Esophagus muscularis mucosa (tissue), 4 donors: ENCODE data around the gene PTPRD. TPM values are rescaled to one million over a fixed set of nuclear protein-coding genes. Genes with fewer than 3 reads are reported as not detected.

Source experiments
- DNase-seq: peaks from one replicate; pipeline ENCODE4 v3.0.0-alpha.2; 2017; ENCODE audit errors: extremely low spot score
- H3K27ac ChIP-seq, 4 donors: fragments of 200-600 bp; sonication (generic); replicated peaks in 1 of 4; 1 replicate in 3 of 4; 2 replicates in 1 of 4; pipeline ENCODE4 v1.5.1; 2016 to 2019; ENCODE audit warnings: mild to moderate bottlenecking in 1 of 4
- H3K27me3 ChIP-seq, 4 donors: fragments of 200-600 bp; sonication (generic); one replicate each; pipeline versions ENCODE4 v1.5.1 to v1.6.0; 2016 to 2019
- H3K36me3 ChIP-seq, 4 donors: fragments of 200-600 bp; sonication (generic); one replicate each; pipeline ENCODE4 v1.5.1; 2016 to 2019
- H3K4me1 ChIP-seq, 4 donors: fragments of 200-600 bp; sonication (generic); one replicate each; pipeline ENCODE4 v1.5.1; 2016 to 2019
- H3K4me3 ChIP-seq, 4 donors: fragments of 200-600 bp; sonication (generic); 1 replicate in 2 of 4; 2 replicates in 2 of 4; pipeline ENCODE4 v1.5.1; 2016 to 2019; ENCODE audit warnings: mild to moderate bottlenecking in 4 of 4, moderate library complexity in 1 of 4
- H3K9me3 ChIP-seq, 4 donors: fragments of 200-600 bp; sonication (generic); 1 replicate in 3 of 4; 2 replicates in 1 of 4; pipeline ENCODE4 v1.5.1; 2016 to 2019
- CTCF ChIP-seq, 3 experiments: fragments of 200-600 bp in 2 of 3; fragments of 450-650 bp in 1 of 3; sonication (generic) in 2 of 3; IDR thresholded peaks; one replicate each; pipeline ENCODE4 v1.5.1; 2017 to 2019; ENCODE audit warnings: antibody characterized with exemption in 3 of 3, mild to moderate bottlenecking in 2 of 3, moderate library complexity in 1 of 3
- EP300 ChIP-seq: sonication (generic); formaldehyde crosslinking; IDR thresholded peaks from one replicate; pipeline ENCODE4 v1.6.1; 2017; ENCODE audit warnings: antibody characterized with exemption
- POLR2A ChIP-seq: fragments of 450-650 bp; IDR thresholded peaks from one replicate; pipeline ENCODE4 v1.6.1; 2017; ENCODE audit warnings: antibody characterized with exemption, moderate library complexity, mild to moderate bottlenecking, low read depth
- POLR2AphosphoS5 ChIP-seq, 2 donors: sonication (generic); formaldehyde crosslinking; IDR thresholded peaks; one replicate each; pipeline ENCODE4 v1.6.1; 2017; ENCODE audit warnings: antibody characterized with exemption in 2 of 2
- WGBS: methylation state at CpG from one replicate; pipeline ENCODE4 v1.1.5; 2018; 5-methylcytosine and 5-hydroxymethylcytosine counted together
- intact Hi-C: fragments of 100-400 bp; cut with DNase I; formaldehyde crosslinking; loops from one replicate; pipeline ENCODE4 v1.15.1; 2023
- total RNA-seq, 4 donors: library from RNA; depleted of rRNA; stranded (reverse); fragments of >200 nt; gene quantifications; one replicate each; pipeline versions ENCODE4 v1.1.0 to v1.2.1, GENCODE V29; 2016

The PTPRD gene
- total RNA-seq, 4 donors from 2014 or later = 4.1 to 6.6 (median 5.0) TPM

- Histone ChIP-seq H3K27me3 (no peaks in the 10 kb centered on the region), H3K9me3 (no peaks in the 10 kb centered on the region), H3K36me3 (no peaks in the 10 kb centered on the region), H3K4me3 (no peak overlapping the region), H3K27ac (no peak overlapping the region), H3K4me1 (no peaks in the 10 kb centered on the region)
- no peak for TF ChIP-seq CTCF (IDR thresholded peaks at IDR 0.05)
- TF ChIP-seq POLR2A = no peak
- no peak for TF ChIP-seq POLR2AphosphoS5 (IDR thresholded peaks at IDR 0.05)
- no peak for TF ChIP-seq EP300
- intact Hi-C loops = no loop called here
- no peak for DNase-seq
- WGBS = 84% methylated on average over 3 of the region's 3 CpGs
Measured at GRCh38 chr9:9771314-9771713, 841.5 kb downstream of the PTPRD start.

GRCh38 chr9:9764821-9765220, 848.0 kb downstream of the PTPRD start:
- no peak overlapping the region for H3K27ac ChIP-seq
- DNase-seq = no peak
- intact Hi-C loops = no loop called here
- 44% methylated on average over 2 of the region's 2 CpGs for WGBS
- H3K27me3 ChIP-seq = no peaks in the 10 kb centered on the region
- H3K4me1 ChIP-seq = no peaks in the 10 kb centered on the region
- TF ChIP-seq POLR2AphosphoS5 (IDR thresholded peaks at IDR 0.05) (no peak), EP300 (no peak), POLR2A (no peak), CTCF (IDR thresholded peaks at IDR 0.05) (no peak)
- peaks cover 0 to 4% (median 0%) of the 10 kb centered on the region in 4 donors for H3K9me3 ChIP-seq
- no peaks in the 10 kb centered on the region for H3K36me3 ChIP-seq
- H3K4me3 ChIP-seq = no peak overlapping the region

- Histone ChIP-seq H3K27ac (peak overlapping the region in 3 of 4 donors; percentile 59 to 78 (median 68)), H3K4me1 (peaks cover 0 to 52% (median 48%) of the 10 kb centered on the region in 4 donors), H3K9me3 (no peaks in the 10 kb centered on the region), H3K4me3 (no peak overlapping the region), H3K36me3 (no peaks in the 10 kb centered on the region), H3K27me3 (no peaks in the 10 kb centered on the region)
- no peak for DNase-seq
- TF ChIP-seq CTCF (IDR thresholded peaks at IDR 0.05) = no peak
- no peak for TF ChIP-seq POLR2AphosphoS5 (IDR thresholded peaks at IDR 0.05)
- TF ChIP-seq EP300 = no peak
- TF ChIP-seq POLR2A = no peak
- intact Hi-C loops = no loop called here
- 68% methylated on average over 4 of the region's 4 CpGs for WGBS
Measured at GRCh38 chr9:9754186-9754585, 858.6 kb downstream of the PTPRD start.

- 73% methylated on average over 3 of the region's 3 CpGs for WGBS
- intact Hi-C loops = no loop called here
- Histone ChIP-seq H3K27ac (peak overlapping the region; percentile 40 to 78 (median 64)), H3K4me1 (peaks cover 0 to 54% (median 49%) of the 10 kb centered on the region in 4 donors), H3K9me3 (no peaks in the 10 kb centered on the region), H3K36me3 (no peaks in the 10 kb centered on the region), H3K27me3 (no peaks in the 10 kb centered on the region), H3K4me3 (no peak overlapping the region)
- TF ChIP-seq CTCF (IDR thresholded peaks at IDR 0.05) (no peak), EP300 (no peak)
- no peak for DNase-seq
Measured at GRCh38 chr9:9753266-9753665, 859.5 kb downstream of the PTPRD start.

- H3K27ac ChIP-seq = peak overlapping the region; percentile 55 to 78 (median 64)
- H3K4me3 ChIP-seq = no peak overlapping the region
- H3K36me3 ChIP-seq = no peaks in the 10 kb centered on the region
- intact Hi-C loops = no loop called here
- DNase-seq = no peak
- TF ChIP-seq EP300 = peak; percentile 39
- TF ChIP-seq POLR2A = no peak
- no peaks in the 10 kb centered on the region for H3K9me3 ChIP-seq
- H3K27me3 ChIP-seq = no peaks in the 10 kb centered on the region
- peaks cover 0 to 60% (median 54%) of the 10 kb centered on the region in 4 donors for H3K4me1 ChIP-seq
- WGBS = 26% methylated on average over 2 of the region's 2 CpGs
Measured at GRCh38 chr9:9752722-9753121, 860.1 kb downstream of the PTPRD start.
